Neural progenitor cell (in vitro differentiated cells): ENCODE data around the gene SYT15B.
"Not testable (repeated sequence)": the region's sequence is repeated elsewhere in the genome, so short reads cannot be mapped to it uniquely, and the experiment has no call there.

Experiments
- CTCF ChIP-seq: fragments of 200-600 bp; sonication (generic); IDR thresholded peaks from 2 replicates; pipeline ENCODE4 v1.5.1; 2017; ENCODE audit warnings: antibody characterized with exemption, mild to moderate bottlenecking
- EZH2 ChIP-seq: fragments of 200-600 bp; sonication (generic); IDR thresholded peaks from 2 replicates; pipeline ENCODE4 v1.6.1; 2017; ENCODE audit warnings: antibody characterized with exemption, mild to moderate bottlenecking, moderate library complexity

GRCh38 chr10:47765232-47765631, 1.8 kb upstream of the SYT15B start:
- not testable (repeated sequence) for TF ChIP-seq EZH2, CTCF
